Measurements from ENCODE around the gene GNA14.

GRCh38 chr9:77663754-77664153 lies 15.6 kb upstream of the GNA14 start:
- TF ChIP-seq FOS (IDR thresholded peaks at IDR 0.05; ENCODE audit: borderline replicate concordance, insufficient read depth, low read length) (no peak), GATA2 (IDR thresholded peaks at IDR 0.05; ENCODE audit: insufficient read depth, insufficient read length, low read depth, low read length) (no peak), CTCF (IDR thresholded peaks at IDR 0.05; ENCODE audit: extremely low read depth in 1 of 2, insufficient read depth in 1 of 2, low read depth in 1 of 2, low read length in 2 of 2) (no peak), EZH2 (IDR thresholded peaks at IDR 0.05; ENCODE audit: borderline replicate concordance, low read depth, low read length, severe bottlenecking) (no peak), MYC (IDR thresholded peaks at IDR 0.05; ENCODE audit: low read depth, low read length) (no peak), POLR2AphosphoS5 (IDR thresholded peaks at IDR 0.05; ENCODE audit: insufficient read depth, low read depth, low read length) (no peak), POLR2A (IDR thresholded peaks at IDR 0.05; ENCODE audit: low read depth, low read length) (no peak)
